SKM-1 (cell line): Measurements from ENCODE around the gene MS4A13.
A peak's percentile ranks its signal among the peaks of the same experiment; 100 is the strongest.
"Not testable (repeated sequence)": the region's sequence is repeated elsewhere in the genome, so short reads cannot be mapped to it uniquely, and the experiment has no call there.

ENCODE experiments used
- DNase-seq: peaks from one replicate; lab custom pipeline; 2025; ENCODE audit not compliant: unreplicated experiment; lab: John Stamatoyannopoulos, UW

Gene MS4A13

GRCh38 chr11:60530454-60531100 lies 15.4 kb downstream of the MS4A13 start:
- no peak for DNase-seq

- not testable (repeated sequence) for DNase-seq
Measured at GRCh38 chr11:60532383-60532782, 17.2 kb downstream of the MS4A13 start.

GRCh38 chr11:60538627-60539026 lies 23.4 kb downstream of the MS4A13 start:
- not testable (repeated sequence) for DNase-seq

- DNase-seq, result no peak
Measured at GRCh38 chr11:60544077-60544476, 28.9 kb downstream of the MS4A13 start.

GRCh38 chr11:60561254-60561653 lies 46.1 kb downstream of the MS4A13 start:
- no peak for DNase-seq

GRCh38 chr11:60563553-60564235 lies 48.5 kb downstream of the MS4A13 start:
- DNase-seq, result no peak

GRCh38 chr11:60566776-60567175 lies 51.6 kb downstream of the MS4A13 start:
- peak; percentile 47 for DNase-seq

- no peak for DNase-seq
Measured at GRCh38 chr11:60570970-60571369, 55.8 kb downstream of the MS4A13 start.

GRCh38 chr11:60589611-60590010 lies 74.4 kb downstream of the MS4A13 start:
- no peak for DNase-seq
